GM23338 (cell line): ENCODE measurements around the gene TTLL9. TPM values are rescaled to one million over a fixed set of nuclear protein-coding genes. Genes with fewer than 3 reads are reported as not detected.

Experiments
- ATAC-seq: fragments of 200-7000 bp; cut with Tn5 transposase; 3 replicates; pipeline ENCODE4 v1.9.1; 2020
- DNase-seq: peaks from one replicate; pipeline ENCODE4 v3.0.0-alpha.2; 2015; ENCODE audit warnings: low spot score
- H2AFZ ChIP-seq: fragments of 200-600 bp; sonication (generic); 2 replicates; pipeline ENCODE4 v1.8.0; 2016; ENCODE audit warnings: antibody characterized with exemption, mild to moderate bottlenecking, moderate library complexity
- H3F3A ChIP-seq: fragments of 200-600 bp; sonication (generic); replicated peaks from 2 replicates; pipeline ENCODE4 v1.8.0; 2017; ENCODE audit warnings: antibody characterized with exemption, mixed run types, low read depth
- H3K27ac ChIP-seq: fragments of 200-600 bp; sonication (generic); 2 replicates; pipeline ENCODE4 v1.6.1; 2016; ENCODE audit warnings: low read depth
- H3K27me3 ChIP-seq: fragments of 200-600 bp; sonication (generic); 2 replicates; pipeline ENCODE4 v1.8.0; 2016; ENCODE audit warnings: mild to moderate bottlenecking, mixed run types, moderate library complexity; ENCODE audit not compliant: insufficient read depth
- H3K36me3 ChIP-seq: fragments of 200-600 bp; sonication (generic); 2 replicates; pipeline ENCODE4 v1.8.0; 2016; ENCODE audit warnings: mild to moderate bottlenecking; ENCODE audit not compliant: insufficient read depth
- H3K4me1 ChIP-seq: fragments of 200-600 bp; sonication (generic); 2 replicates; pipeline ENCODE4 v1.8.0; 2016; ENCODE audit warnings: mild to moderate bottlenecking, moderate library complexity; ENCODE audit not compliant: insufficient read depth
- H3K4me2 ChIP-seq: fragments of 200-600 bp; sonication (generic); 2 replicates; pipeline ENCODE4 v1.7.1; 2017; ENCODE audit warnings: mixed run types
- H3K4me3 ChIP-seq: fragments of 200-600 bp; sonication (generic); 2 replicates; pipeline ENCODE4 v1.6.1; 2016; ENCODE audit warnings: mixed run types
- H3K79me2 ChIP-seq: fragments of 200-600 bp; sonication (generic); replicated peaks from 2 replicates; pipeline ENCODE4 v1.8.0; 2017; ENCODE audit warnings: mild to moderate bottlenecking; ENCODE audit not compliant: insufficient read depth
- H3K9me2 ChIP-seq: fragments of 200-600 bp; sonication (generic); 2 replicates; pipeline ENCODE4 v1.8.0; 2017; ENCODE audit not compliant: insufficient read depth
- H4K20me1 ChIP-seq: fragments of 200-600 bp; sonication (generic); replicated peaks from 2 replicates; pipeline ENCODE4 v1.8.0; 2017; ENCODE audit warnings: mild to moderate bottlenecking; ENCODE audit not compliant: insufficient read depth
- H3K27ac Mint-ChIP-seq: 2 replicates; pipeline ENCODE4 v1.8.0; 2020; ENCODE audit warnings: inconsistent platforms, mild to moderate bottlenecking, moderate library complexity, mixed read lengths
- H3K27me3 Mint-ChIP-seq: 3 replicates; pipeline ENCODE4 v1.8.0; 2022; ENCODE audit warnings: low read depth, mild to moderate bottlenecking, moderate library complexity, mixed read lengths, inconsistent platforms; ENCODE audit not compliant: insufficient read depth, poor library complexity
- H3K36me3 Mint-ChIP-seq: 3 replicates; pipeline ENCODE4 v1.8.0; 2021; ENCODE audit warnings: low read depth, mild to moderate bottlenecking, inconsistent platforms, moderate library complexity, mixed read lengths
- H3K4me1 Mint-ChIP-seq: 3 replicates; pipeline ENCODE4 v1.8.0; 2020; ENCODE audit warnings: mild to moderate bottlenecking, inconsistent platforms, mixed read lengths
- H3K4me3 Mint-ChIP-seq: 3 replicates; pipeline ENCODE4 v1.8.0; 2021; ENCODE audit warnings: moderate library complexity, mild to moderate bottlenecking, inconsistent platforms, mixed read lengths
- H3K9me3 Mint-ChIP-seq: 3 replicates; pipeline ENCODE4 v1.8.0; 2020; ENCODE audit warnings: moderate library complexity, mild to moderate bottlenecking, inconsistent platforms, mixed read lengths
- CREB1 ChIP-seq: fragments of 250-450 bp; sonication (Bioruptor Pico); IDR thresholded peaks from 2 replicates; pipeline ENCODE4 v1.5.0; 2020; ENCODE audit warnings: low read depth, mild to moderate bottlenecking, moderate library complexity
- ETS1 ChIP-seq: IDR thresholded peaks from 2 replicates; pipeline ENCODE4 v1.6.1; 2016; ENCODE audit warnings: antibody characterized with exemption
- EZH2 ChIP-seq: fragments of 200-600 bp; sonication (generic); IDR thresholded peaks from one replicate; pipeline ENCODE4 v1.8.0; 2017; ENCODE audit warnings: antibody characterized with exemption, mild to moderate bottlenecking, low read depth; ENCODE audit not compliant: unreplicated experiment
- JUNB ChIP-seq: IDR thresholded peaks from one replicate; pipeline ENCODE4 v1.6.1; 2016; ENCODE audit warnings: antibody characterized with exemption; ENCODE audit not compliant: unreplicated experiment
- POLR2AphosphoS5 ChIP-seq: IDR thresholded peaks from 2 replicates; pipeline ENCODE4 v1.6.1; 2016; ENCODE audit warnings: antibody characterized with exemption, low read depth
- ZNF114 ChIP-seq: fragments of 250-450 bp; sonication (Bioruptor Pico); IDR thresholded peaks from 2 replicates; pipeline ENCODE4 v1.5.0; 2020; ENCODE audit warnings: mild to moderate bottlenecking, moderate library complexity
- ZNF462 ChIP-seq: fragments of 250-450 bp; sonication (Bioruptor Pico); IDR thresholded peaks from 2 replicates; pipeline ENCODE4 v1.5.0; 2020; ENCODE audit warnings: mild to moderate bottlenecking, moderate library complexity
- polyA plus RNA-seq: library from polyadenylated mRNA; unstranded; fragments of >200 nt; fragmentation: Nextera tagmentation; extraction: Ambion mirVana; gene quantifications from 2 replicates; pipeline ENCODE4 v1.2.1, GENCODE V29; 2016
- total RNA-seq: library from RNA; depleted of rRNA; stranded (reverse); fragments of >200 nt; shearing (Covaris generic); gene quantifications from 2 replicates; pipeline ENCODE4 v1.2.3, GENCODE V29; 2014
- TF ChIP-seq, protein P1 (sequence below), 2 experiments: fragments of 200-600 bp in 1 of 2; sonication (generic) in 1 of 2; conservative IDR thresholded peaks; 2 replicates each; pipeline versions ENCODE4 v1.5.1 to v1.6.1; 2016 to 2017; ENCODE audit warnings: antibody characterized with exemption in 2 of 2, low read depth in 2 of 2, mild to moderate bottlenecking in 2 of 2, moderate library complexity in 1 of 2

The TTLL9 gene
- total and polyA plus RNA-seq, 2 experiments from 2014 or later = not detected

DNA sequence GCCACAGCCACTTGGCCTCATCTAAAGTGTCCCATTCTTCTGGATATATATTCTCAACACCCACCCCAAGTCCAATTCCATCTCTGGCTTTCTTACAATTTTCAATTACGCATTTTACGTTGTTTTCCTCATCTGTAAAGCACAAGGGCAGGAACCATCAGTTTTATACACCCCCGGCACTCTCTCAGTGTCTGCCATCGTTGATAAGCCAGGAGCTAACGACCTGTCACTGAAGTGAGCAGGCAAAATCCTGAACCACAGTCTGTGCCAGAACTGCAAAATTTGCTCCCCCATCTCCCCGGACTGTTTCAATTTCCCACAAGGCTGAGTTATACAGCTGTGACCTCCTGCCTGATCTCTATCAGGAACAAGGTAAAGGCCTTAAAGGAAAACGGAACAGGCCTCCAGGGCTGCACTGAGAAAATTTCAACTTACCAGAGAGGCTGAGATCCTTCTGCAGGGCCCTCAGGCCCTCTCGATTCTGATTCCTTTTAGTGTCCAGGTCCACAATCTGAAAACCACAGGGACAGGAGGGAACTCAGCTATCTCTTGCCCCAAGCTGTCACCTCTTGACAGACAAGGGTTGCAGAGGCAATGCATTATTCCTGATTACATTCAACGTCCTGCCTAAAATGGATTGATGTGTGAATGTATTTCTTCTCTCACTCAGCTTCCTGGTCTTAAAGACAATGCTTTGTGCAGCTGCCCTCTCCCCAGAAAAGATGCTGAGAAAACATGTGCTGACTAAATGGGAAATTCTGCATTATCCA, 79.6 kb downstream of the TTLL9 start:
- peaks cover 8% of the 10 kb centered on the region for H3K4me1 Mint-ChIP-seq
- Histone ChIP-seq H4K20me1 (peaks cover 51% of the 10 kb centered on the region), H3K36me3 (peaks cover 41% of the 10 kb centered on the region), H3K79me2 (peaks cover 32% of the 10 kb centered on the region), H3K9me2 (no peaks in the 10 kb centered on the region), H3K4me2 (0 out of 2 replicates have a peak overlapping the region, but pooled peaks have one; percentile 100), H3K27me3 (no peaks in the 10 kb centered on the region), H3K4me3 (peak overlapping the region; percentile 100; the same call in 1 of the 2 replicates), H2AFZ (no peak overlapping the region), H3K27ac (no peak overlapping the region), H3F3A (peaks cover 10% of the 10 kb centered on the region), H3K4me1 (peaks cover 10% of the 10 kb centered on the region)
- H3K4me3 Mint-ChIP-seq = peak overlapping the region; percentile 94
- DNase-seq = no peak
- no peak overlapping the region for H3K27ac Mint-ChIP-seq
- H3K9me3 Mint-ChIP-seq = peaks cover 19% of the 10 kb centered on the region
- no peak for TF ChIP-seq ETS1
- TF ChIP-seq POLR2AphosphoS5 = no peak
- TF ChIP-seq CREB1 (CRISPR knock-in tag) = no peak
- TF ChIP-seq, protein P1, sequence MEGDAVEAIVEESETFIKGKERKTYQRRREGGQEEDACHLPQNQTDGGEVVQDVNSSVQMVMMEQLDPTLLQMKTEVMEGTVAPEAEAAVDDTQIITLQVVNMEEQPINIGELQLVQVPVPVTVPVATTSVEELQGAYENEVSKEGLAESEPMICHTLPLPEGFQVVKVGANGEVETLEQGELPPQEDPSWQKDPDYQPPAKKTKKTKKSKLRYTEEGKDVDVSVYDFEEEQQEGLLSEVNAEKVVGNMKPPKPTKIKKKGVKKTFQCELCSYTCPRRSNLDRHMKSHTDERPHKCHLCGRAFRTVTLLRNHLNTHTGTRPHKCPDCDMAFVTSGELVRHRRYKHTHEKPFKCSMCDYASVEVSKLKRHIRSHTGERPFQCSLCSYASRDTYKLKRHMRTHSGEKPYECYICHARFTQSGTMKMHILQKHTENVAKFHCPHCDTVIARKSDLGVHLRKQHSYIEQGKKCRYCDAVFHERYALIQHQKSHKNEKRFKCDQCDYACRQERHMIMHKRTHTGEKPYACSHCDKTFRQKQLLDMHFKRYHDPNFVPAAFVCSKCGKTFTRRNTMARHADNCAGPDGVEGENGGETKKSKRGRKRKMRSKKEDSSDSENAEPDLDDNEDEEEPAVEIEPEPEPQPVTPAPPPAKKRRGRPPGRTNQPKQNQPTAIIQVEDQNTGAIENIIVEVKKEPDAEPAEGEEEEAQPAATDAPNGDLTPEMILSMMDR (conservative IDR thresholded peaks at IDR 0.05; ENCODE audit: low read depth in 2 of 2) = no peak
- no peak for TF ChIP-seq EZH2
- peaks cover 7% of the 10 kb centered on the region for H3K27me3 Mint-ChIP-seq
- peaks cover 56% of the 10 kb centered on the region for H3K36me3 Mint-ChIP-seq
- no peak for ATAC-seq

- no peak overlapping the region; the same call in 1 of the 2 replicates for H3K27ac ChIP-seq
- H3K79me2 ChIP-seq = peaks cover 32% of the 10 kb centered on the region
- peaks cover 51% of the 10 kb centered on the region for H4K20me1 ChIP-seq
- Mint-ChIP-seq H3K9me3 (peaks cover 19% of the 10 kb centered on the region), H3K36me3 (peaks cover 45% of the 10 kb centered on the region), H3K27me3 (peaks cover 7% of the 10 kb centered on the region), H3K4me1 (peaks cover 8% of the 10 kb centered on the region), H3K4me3 (peak overlapping the region; percentile 94), H3K27ac (peak overlapping the region; percentile 88)
- ATAC-seq = no peak
- peaks cover 11% of the 10 kb centered on the region for H3K4me1 ChIP-seq
- peaks cover 10% of the 10 kb centered on the region; the same call in 1 of the 2 replicates for H3F3A ChIP-seq
- H2AFZ ChIP-seq = peak overlapping the region; percentile 80
- DNase-seq = no peak
- H3K27me3 ChIP-seq = no peaks in the 10 kb centered on the region
- no peaks in the 10 kb centered on the region for H3K9me2 ChIP-seq
- H3K4me2 ChIP-seq = peak overlapping the region; percentile 100
- H3K36me3 ChIP-seq = peaks cover 33% of the 10 kb centered on the region
- peak overlapping the region; percentile 100 for H3K4me3 ChIP-seq
- TF ChIP-seq ZNF114 (CRISPR knock-in tag) (no peak), EZH2 (no peak), JUNB (no peak), ZNF462 (CRISPR knock-in tag) (no peak), CREB1 (CRISPR knock-in tag) (no peak), POLR2AphosphoS5 (no peak)
- TF ChIP-seq, protein P1 (conservative IDR thresholded peaks at IDR 0.05; ENCODE audit: low read depth in 2 of 2) = no peak
These were observed 80.7 kb downstream of the TTLL9 start for GRCh38 chr20:31951203-31951529.
